ENCODE data around the gene TMX1.
"Not testable (repeated sequence)": the region's sequence is repeated elsewhere in the genome, so short reads cannot be mapped to it uniquely, and the experiment has no call there.

The TMX1 gene, protein sequence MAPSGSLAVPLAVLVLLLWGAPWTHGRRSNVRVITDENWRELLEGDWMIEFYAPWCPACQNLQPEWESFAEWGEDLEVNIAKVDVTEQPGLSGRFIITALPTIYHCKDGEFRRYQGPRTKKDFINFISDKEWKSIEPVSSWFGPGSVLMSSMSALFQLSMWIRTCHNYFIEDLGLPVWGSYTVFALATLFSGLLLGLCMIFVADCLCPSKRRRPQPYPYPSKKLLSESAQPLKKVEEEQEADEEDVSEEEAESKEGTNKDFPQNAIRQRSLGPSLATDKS

DNA sequence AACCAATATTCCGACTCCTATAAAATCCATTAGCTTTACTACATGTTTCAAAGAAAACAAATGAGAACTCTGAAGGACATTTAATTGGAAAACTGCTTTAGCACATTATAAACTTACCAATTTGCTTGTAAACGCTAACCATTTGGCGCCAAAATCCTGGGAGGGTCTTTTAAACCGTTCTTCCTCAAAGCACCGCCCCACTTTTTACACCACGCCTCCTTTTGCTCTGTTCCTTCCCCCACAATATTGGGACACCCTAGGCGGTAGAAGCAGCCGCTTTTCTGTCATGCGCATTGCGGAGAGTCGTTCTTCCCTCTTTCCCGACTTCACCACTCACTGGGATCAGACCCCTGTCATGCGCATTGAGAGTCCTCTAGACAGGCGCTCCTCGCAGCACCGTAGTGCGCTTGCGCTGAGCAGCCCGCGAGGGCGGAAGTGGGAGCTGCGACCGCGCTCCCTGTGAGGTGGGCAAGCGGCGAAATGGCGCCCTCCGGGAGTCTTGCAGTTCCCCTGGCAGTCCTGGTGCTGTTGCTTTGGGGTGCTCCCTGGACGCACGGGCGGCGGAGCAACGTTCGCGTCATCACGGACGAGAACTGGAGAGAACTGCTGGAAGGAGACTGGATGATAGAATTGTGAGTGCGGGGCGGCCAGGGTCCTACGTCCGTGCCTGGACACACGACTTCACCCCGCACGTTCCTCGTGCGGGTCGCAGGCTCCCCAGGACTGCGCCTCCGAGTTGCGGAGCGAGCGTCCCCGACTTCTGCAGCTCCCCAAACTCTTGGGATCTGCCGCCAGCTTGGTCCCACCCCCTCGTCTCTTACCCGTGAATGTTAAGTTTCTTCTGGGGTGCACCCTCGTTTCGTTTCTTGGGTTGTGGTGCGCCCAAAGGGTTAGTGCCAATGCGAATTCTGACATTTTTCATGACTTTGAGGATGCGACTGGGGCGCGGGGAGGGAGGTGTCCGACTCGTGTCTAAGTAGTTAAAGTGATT lies at the start of gene TMX1:
Gene TMX1, plus strand, starts transcription at position 435 of the 991 bp plus-strand sequence. Its CDS starts 46 bp downstream, at position 481.
- peak; percentile 97 for DNase-seq

DNA sequence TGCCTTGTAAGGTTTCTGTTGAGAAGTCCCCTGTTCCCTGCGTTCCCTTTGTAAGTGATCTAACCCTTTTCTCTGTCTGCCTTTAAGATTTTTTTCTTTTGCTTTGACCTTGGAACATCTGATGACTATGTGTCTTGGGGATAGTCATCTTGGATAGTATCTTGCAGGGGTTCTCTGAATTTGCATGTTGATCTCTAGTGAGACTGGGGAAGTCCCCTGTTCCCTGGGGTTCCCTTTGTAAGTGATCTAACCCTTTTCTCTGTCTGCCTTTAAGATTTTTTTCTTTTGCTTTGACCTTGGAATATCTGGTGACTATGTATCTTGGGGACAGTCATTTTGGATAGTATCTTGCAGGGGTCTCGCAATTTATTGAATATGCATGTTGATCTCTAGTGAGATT lies 38.2 kb upstream of the TMX1 start:
- DNase-seq: no peak

DNA sequence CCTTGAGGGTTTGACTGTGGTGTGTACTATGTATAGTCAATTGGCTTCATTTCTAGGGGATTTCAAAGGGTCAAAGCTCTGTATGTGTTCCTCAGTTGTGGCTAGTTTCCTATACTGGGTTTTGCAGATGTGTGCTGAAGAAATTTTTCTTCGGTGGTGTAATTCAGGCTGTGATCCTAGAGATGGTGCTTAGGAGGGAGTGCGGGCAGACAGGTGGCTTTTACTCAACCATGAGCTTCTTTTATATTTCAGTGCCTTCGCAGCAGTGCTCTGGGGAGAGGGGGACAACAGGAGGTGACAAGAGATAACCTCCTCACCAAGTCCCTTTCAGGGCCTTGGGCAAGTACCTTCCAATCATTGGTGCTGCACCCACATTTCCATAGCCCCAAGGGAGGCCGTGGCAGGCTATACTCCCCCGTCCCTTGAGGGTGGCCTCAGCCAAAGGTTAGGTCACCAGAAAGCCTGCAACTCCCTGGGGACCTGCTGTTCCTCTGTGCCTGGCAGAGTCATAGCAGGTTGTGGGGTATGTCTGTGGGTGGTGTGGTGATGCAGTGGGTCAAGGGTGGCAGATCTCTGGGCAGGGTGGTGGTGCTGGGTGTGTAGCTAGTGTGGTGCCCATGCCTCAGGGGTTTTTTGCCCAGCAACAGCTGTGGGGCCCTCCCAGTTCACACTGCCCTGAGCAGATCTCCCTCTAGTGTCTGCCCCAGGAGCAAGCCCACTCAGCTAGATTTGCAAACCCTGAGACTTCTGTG lies 37.0 kb upstream of the TMX1 start:
- DNase-seq: no peak

DNA sequence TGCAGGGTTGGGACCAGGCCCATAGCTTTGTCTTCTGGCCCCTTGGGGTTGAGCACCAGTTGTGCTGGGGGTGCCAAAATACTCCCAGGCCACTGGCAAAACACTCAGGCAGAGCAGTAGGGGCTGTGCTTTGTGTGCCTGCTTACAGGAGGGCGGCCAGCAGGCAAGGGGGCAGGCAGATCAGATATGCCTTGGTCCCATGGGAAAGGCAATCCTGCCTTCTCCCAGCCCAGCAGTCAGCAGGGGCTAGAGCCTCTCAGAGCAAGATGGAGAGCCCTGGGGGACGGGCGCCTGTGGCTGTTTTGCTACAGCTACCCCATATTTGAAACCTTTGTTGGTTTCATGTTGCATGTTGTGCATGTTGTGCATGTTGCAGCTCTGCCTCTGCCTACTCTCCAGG lies 36.2 kb upstream of the TMX1 start:
- DNase-seq: no peak

DNA sequence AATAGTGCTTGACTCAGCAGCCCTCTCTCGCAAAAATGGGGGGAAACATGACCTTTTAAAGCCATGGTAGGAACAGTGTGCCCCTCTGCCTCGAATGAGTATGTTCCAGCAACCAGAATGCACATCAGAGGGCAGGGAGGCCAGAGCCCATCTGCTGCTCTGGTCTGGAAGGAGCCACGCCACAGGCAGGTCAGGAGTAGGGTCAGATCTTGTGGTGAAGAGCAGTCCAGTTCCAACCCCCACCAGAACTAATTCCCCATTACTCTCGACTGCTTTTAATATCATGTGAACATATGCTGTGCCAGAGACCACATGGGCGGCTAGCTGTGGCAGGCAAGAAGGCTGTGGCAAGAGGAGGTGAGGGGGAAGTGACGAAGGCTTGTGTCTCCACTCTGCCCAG lies 34.6 kb upstream of the TMX1 start:
- no peak for DNase-seq

DNA sequence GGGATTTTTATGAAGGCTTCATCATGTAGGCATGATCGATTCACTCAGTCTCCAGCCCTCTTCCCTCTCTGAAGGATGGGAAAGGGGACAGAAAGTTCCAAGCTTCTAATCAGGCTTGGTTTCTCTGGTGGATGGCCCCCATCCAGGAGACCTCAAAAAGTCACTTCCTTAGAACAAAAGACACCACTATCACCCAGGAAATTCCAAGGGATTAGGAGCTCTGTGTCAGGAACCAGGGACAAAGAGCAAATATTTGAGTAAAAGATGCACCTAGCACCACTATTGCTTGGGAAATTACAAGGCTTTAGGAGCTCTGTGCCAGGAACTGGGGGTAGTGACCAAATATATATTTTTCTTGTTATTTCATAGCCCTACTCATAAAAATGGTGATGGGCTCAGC lies 33.6 kb upstream of the TMX1 start:
- DNase-seq: no peak

DNA sequence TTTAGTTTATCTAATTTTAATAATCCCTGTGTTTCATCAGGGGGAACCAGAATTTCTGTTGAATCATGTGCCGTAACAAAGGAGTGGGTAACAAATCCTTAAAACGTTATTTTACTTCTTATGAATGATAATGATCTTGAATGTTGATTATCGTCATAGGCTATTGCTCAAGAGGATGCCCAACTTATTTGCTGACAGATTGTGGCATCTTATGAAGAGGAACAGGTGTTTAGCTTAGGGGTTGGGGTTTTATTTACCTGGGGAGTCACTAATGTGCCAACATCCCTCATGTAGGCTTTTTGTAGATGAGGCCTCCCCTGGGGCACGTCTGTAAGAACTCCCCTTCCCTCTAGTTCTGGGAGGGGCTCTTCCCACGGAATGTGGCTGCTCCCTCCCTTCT lies 32.4 kb upstream of the TMX1 start:
- DNase-seq: no peak

DNA sequence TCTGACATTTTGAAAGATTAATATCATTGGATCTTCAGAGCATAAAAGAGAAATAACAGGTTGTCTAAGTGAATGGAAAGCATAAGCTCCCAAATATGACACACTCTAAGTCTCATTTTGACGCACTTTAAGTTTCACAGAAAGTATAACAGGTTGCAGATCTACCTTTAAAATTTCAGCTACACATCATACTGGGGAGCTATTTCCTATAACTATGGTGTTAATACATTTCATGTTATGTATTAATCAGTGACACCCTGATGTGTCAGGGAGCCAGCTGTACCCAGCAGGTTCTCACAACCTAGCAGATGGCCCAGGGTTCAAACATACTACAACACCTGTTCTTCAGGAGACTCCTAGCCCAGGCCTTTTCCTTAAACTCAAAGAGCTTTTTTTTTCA lies 31.1 kb upstream of the TMX1 start:
- DNase-seq: no peak

DNA sequence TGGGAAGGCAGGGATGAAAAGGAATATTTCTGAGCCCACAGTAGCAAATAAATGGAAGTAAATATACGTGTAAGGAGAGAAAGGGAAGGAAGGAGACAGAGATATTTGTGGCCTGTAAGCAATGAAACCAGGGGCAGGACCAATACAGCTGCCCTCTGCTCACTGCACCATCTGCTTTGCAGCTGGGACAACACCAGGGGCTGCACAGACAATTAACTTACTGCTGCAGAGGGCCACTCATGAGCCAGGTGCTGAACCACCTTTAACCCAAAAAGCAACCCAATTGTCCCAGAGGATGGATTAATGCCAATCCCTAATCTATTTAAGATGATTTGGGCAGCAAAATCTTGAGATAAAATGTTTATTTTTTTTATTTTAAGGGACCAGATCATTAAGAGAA lies 30.6 kb upstream of the TMX1 start:
- DNase-seq: no peak

DNA sequence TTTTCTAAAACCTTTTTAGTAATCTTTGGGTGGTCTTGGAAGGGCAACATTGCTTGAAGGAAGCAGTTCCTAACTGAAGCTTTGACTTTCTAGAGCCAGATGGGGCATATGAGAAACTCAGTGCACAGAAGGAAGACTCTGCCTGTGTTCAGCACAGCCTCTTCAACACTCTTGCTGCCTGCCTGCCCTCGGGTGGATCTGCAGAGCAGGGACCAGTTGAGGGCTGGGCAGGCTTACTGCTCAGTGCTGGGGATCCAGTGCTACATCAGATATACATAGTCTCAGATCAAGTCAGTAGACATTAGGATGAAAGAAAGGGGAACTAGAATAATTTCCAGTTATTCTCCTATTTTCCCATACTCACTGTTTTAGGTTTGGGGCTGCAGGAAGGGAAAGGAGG lies 29.5 kb upstream of the TMX1 start:
- peak; percentile 1 for DNase-seq

DNA sequence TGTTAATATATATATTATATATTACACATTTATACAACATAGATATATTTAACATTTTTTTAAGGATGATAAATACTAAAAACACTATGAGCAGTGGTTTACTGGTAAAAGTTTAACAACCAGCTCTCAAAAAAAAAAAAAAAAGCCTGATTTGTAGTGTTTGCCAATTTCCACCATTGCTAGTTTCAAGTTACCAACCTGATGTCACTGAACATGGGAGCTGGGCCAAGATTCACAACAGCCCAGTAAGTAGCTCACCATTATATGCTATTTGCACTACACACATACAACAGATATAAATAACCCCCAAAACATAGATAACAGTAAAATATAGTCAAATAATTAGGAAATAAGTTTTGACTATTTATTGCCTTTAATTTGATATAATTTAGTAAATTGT lies 28.9 kb upstream of the TMX1 start:
- DNase-seq: no peak

DNA sequence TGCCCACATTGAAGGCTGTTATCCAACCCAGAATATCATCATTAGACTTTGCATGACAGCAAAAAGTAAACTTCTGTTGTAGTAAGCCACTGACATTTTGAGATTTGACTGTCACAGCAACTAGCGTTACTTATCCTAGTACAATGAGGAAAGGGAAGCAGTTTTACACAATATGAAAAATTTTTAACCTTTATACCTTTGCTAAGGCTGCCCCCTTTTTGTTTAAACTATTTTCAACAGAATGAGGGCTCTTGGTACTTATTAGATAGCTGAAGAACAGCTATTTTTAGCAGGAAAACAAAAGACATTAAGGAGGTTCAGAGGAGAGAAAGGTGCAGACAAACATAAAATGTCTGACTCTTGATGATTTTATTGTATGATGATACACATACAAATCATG lies 23.4 kb upstream of the TMX1 start:
- DNase-seq: no peak

DNA sequence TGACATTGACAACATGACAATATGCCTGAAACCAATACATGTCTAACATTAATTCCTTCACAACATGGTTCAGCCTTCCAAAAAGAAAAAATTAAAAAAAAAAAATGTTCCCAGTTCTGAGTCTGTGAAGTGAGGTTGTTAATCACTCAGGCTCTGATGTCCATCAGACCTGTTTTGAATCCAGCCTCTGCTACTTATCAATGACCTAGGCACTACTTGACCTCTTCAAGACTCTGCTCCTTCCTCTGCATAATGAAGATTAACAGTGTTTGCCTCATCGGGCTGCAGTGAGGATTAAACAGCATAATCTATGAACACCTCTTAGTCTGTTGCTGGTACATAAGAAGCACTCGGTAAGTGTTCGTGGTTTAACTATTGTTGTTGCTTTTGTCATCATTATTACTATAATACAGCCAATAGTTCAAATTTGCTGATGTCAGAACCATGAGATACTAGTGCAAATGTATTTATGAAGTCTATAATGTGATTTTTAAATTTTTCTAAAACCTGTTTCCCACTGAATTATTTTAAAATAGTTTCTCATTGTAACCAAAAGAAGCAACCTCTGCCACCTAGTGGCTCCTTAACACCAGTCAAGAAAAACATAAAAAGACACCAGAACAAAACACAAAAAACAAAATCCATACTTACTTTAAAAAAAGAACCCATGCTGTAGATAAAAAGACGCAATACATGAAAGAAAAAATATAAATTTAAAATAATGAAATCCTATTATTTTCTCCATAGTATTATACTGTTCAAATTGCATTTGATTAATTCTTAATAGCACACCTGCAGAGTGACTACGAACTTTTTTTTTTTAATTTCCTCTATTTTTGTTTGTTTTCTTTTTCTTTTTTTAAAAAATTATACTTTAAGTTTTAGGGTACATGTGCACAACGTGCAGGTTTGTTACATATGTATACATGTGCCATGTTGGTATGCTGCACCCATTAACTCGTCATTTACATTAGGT lies 20.3 kb upstream of the TMX1 start:
- peak; percentile 22 for DNase-seq

DNA sequence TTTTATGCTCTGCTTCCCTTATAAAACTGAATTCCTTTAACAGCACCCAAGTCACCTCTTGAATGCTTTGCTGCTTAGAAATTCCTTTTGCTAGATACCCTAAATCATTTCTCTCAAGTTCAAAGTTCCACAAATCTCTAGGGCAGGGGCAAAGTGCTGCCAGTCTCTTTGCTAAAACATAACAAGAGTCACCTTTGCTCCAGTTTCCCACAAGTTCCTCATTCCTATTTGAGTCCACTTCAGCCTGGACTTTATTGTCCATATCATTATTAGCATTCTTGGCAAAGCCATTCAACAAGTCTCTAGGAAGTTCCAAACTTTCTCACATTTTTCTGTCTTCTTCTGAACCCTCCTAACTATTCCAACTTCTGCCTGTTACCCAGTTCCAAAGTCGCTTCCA lies 16.6 kb upstream of the TMX1 start:
- not testable (repeated sequence) for DNase-seq

DNA sequence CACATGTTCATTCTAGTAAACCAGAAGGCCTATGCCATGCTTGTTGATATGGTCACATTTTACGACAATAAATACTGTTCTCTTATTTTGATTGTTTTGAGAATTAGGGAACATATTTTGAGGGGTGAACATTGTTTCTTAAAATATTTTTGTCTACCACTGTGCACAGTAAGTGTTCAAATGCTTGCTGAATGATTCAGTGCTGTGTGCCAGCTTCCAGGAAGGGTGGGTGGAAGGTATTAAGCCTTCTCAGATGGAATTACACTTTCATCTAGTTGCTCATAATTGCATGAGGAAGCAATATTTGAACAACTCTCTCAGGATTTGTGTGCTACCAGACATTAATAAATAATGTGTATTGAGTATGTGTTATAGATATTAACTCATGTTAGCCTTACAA lies 15.5 kb upstream of the TMX1 start:
- no peak for DNase-seq

DNA sequence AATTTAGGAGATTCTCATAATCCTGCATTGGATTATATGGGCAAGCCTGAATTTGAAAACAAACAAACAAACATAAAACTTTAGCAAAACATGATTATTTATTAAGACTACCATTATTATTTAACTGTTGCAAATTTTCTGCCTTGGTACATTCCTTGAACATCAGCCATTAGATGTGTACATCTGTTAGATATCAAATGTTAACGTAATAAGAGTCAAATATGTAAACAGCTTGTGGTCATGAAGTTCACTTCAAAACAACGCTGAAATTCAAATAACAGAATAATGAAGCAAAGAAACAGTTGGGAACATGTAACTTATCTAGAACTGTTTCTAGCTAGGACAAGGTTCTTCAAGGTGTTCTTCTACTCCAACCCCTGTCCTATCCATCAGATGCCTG lies 14.3 kb upstream of the TMX1 start:
- DNase-seq: no peak

DNA sequence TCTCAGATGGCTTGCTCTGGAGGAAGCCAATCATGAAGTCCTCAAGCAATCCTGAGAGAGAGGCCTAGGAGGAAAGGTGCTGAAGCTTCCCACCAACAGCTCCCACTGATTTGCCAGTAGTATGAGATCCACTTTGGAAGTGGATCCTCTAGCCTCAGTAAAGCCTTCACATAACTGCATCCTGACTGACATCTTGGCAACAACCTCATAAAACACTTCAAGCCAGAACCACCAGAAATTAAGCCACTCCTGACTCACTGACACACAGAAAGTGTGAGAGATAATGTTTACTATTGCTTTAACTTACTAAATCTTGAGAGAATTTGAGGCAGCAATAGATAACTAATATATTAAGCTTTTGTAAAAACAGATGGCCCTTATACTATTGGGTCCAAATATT lies 11.7 kb upstream of the TMX1 start:
- DNase-seq: no peak

DNA sequence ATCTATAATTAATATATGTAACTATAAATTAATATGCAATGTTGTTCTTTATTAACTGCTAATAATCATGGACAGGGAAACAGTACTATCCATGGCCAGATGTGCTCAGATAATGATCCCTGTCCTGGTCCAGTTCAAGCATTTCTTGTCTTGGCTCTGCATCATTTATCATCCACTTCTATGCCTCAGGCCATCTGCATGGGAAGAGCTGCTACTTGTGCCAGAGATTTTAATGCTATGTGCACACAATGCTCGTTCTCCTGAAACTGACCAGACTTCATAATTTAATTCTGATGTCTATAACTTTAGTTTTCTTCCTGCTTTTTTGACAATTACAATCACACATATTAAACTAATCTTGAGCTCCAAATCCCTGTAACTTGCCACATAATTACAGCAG lies 11.2 kb upstream of the TMX1 start:
- no peak for DNase-seq

DNA sequence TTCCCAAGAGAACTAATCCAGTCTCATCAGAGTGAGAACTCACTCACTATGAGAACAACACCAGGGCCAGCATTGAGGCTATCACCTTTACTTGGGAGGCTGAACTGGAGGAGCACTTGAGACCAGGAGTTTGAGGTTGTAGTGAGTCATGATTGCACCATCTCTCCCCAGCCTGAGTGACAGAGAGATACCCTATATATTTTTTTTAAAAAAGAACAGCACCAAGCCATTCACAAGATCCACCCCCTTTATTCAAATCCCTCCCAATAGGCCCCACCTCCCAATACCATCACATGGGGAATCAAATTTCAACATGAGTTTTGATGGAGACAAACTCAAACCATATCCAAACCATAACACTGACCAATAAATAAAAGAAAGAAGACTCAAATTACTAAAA lies 3.7 kb upstream of the TMX1 start:
- DNase-seq: peak; percentile 73

DNA sequence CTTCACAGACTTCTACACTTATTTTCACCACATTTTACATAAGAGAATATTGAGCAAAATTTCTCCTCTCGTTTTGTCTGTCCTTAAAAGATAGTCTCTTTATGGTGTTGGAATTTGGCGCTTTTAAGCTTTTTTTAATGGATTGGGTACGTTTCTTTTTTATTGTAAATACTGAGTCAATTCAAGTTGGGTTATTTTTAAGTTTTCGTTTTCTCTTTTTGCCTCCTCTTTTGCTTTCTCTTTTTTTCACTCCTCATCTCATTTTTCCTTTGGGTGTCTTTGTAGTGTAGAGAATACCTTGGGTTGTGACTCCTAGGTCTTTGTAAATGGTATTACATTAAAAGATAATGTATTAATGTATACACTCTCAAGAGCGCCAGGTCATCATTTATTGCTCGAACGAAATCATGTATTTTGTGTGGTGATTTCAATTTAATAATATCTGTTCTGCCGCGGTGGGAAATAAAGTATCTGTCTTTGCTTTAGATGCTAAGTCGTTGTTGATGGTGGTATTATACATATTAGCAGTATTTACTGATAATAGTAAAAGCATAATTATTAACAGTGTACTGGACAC lies 845 bp downstream of the TMX1 start:
- no peak for DNase-seq

DNA sequence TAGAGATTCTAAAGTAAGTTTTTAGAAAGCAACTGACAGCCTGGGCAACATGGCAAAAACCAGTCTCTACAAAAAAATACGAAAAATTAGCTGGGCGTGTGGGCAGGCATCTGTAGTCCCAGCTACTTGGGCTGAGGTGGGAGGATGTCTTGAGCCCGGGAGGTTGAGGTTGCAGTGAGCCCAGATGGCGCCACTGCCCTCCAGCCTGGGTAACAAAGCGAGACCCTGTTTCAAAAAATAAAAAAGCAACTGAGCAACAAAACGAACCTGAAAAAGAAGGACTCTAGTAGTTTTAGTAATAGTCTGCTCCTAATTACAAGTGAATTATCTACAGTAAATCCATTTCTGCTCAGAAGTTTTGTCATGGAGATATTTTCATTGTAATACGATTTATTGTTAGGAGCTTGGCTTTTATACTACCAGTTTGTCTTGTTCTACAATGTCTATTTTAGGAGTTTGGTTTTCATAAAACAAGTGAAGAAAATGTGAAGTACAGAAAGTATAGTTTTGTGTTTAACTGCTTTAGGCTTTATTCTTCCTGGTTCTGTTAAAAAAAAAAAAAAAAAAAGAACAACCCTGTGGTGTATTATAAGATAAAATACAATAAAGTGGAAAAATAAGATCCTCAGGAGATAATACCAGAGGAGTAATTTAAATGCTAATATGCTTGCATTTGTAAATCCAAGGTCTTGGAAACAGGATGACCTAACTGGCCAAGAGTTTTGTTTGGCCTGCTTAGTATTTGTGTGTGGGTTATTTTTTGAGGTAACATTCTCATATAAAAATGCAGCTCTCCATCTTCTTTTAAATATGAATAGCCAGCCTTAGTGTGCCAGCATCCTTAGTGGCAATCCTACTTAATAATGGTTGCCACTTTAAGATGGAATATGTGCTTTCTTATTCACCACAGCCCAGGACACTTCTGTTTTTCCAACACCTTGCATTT lies 2.8 kb downstream of the TMX1 start:
- peak; percentile 13 for DNase-seq
